Stomach (tissue), 9 donors: Measurements from ENCODE around the gene UBAC2. TPM values are rescaled to one million over a fixed set of nuclear protein-coding genes. Genes with fewer than 3 reads are reported as not detected.

Experiments
- DNase-seq, 2 donors: peaks; one replicate each; pipeline versions ENCODE4 v3.0.0 to v3.0.0-alpha.2; 2013 to 2019
- H3K27ac ChIP-seq, 5 donors: fragments of 200-600 bp in 4 of 5; sonication (generic) in 4 of 5; one replicate each; pipeline ENCODE4 v1.5.1; 2013 to 2019; ENCODE audit warnings: mild to moderate bottlenecking in 1 of 5, moderate library complexity in 1 of 5
- H3K27me3 ChIP-seq, 3 donors: fragments of 200-600 bp; sonication (generic); one replicate each; pipeline ENCODE4 v1.5.1; 2017 to 2019; ENCODE audit warnings: mixed run types in 1 of 3
- H3K36me3 ChIP-seq, 4 donors: fragments of 200-600 bp; sonication (generic); 1 replicate in 3 of 4; 2 replicates in 1 of 4; pipeline ENCODE4 v1.5.1; 2016 to 2019
- H3K4me1 ChIP-seq, 4 donors: fragments of 200-600 bp; sonication (generic); one replicate each; pipeline ENCODE4 v1.5.1; 2016 to 2019
- H3K4me3 ChIP-seq, 4 donors: fragments of 200-600 bp; sonication (generic) in 3 of 4; one replicate each; pipeline ENCODE4 v1.5.1; 2016 to 2019; ENCODE audit warnings: mild to moderate bottlenecking in 1 of 4
- H3K9me3 ChIP-seq, 4 donors: fragments of 200-600 bp; sonication (generic); one replicate each; pipeline ENCODE4 v1.5.1; 2016 to 2019
- EP300 ChIP-seq: sonication (generic); formaldehyde crosslinking; IDR thresholded peaks from one replicate; pipeline ENCODE4 v1.6.1; 2017; ENCODE audit warnings: antibody characterized with exemption
- POLR2A ChIP-seq, 4 donors: fragments of 450-650 bp; IDR thresholded peaks; one replicate each; pipeline ENCODE4 v1.6.1; 2016; ENCODE audit warnings: antibody characterized with exemption in 4 of 4, control low read depth in 2 of 4, mild to moderate bottlenecking in 1 of 4, moderate library complexity in 1 of 4
- POLR2AphosphoS5 ChIP-seq, 3 donors: sonication (generic); formaldehyde crosslinking; IDR thresholded peaks; one replicate each; pipeline ENCODE4 v1.6.1; 2016; ENCODE audit warnings: antibody characterized with exemption in 3 of 3
- WGBS, 5 donors: extraction: QIAGEN DNeasy Blood & Tissue Kit in 3 of 5; methylation state at CpG; one replicate each; pipeline versions ENCODE4 v1.1.5 to v1.1.7; 2013 to 2018; 5-methylcytosine and 5-hydroxymethylcytosine counted together
- intact Hi-C: fragments of 100-400 bp; cut with DNase I; formaldehyde crosslinking; loops from one replicate; pipeline ENCODE4 v1.15.1; 2023; ENCODE audit warnings: low total_unique reads
- polyA plus RNA-seq, 3 donors: library from polyadenylated mRNA; stranded (reverse); fragments of 200-250 nt; gene quantifications; one replicate each; pipeline ENCODE4 v1.2.3, GENCODE V29; 2013
- total RNA-seq, 5 donors: library from RNA; depleted of rRNA; stranded (reverse); fragments of >200 nt; gene quantifications; one replicate each; pipeline versions ENCODE4 v1.1.0 to v1.2.3, GENCODE V29; 2014 to 2016
- TF ChIP-seq, protein P1 (sequence below), 7 experiments: fragments of 450-650 bp in 4 of 7; fragments of 200-600 bp in 3 of 7; sonication (generic) in 3 of 7; IDR thresholded peaks; one replicate each; pipeline ENCODE4 v1.5.1; 2016 to 2019; ENCODE audit warnings: antibody characterized with exemption in 7 of 7, control low read depth in 2 of 7, mild to moderate bottlenecking in 1 of 7
- donor health status: healthy with polysubstance abuse.
- donor health status: Bipolar disorder and iron deficiency.
- donor health status: healthy.

Gene UBAC2
- total and polyA plus RNA-seq, 8 donors, result 18.1 to 68.8 (median 40.1) TPM

DNA sequence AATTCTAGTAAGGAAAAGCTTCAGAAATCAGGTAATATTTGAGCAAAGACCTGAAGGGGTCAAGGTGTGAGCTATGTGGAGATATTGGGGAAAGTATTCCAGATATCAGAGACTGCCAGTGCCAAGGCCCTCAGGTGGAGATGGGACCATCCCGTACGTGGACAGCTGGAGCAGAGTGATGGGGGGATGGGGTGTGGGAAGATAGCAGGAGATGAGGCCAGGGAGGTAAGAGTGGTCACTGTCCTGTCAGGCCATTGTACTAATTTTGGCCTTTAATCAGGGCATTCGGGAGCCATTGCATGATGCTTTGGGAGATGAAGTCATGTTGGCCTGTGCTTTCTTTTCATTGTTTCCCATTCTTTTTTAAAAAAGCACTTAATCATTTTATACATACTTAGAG lies 70.6 kb downstream of the UBAC2 start:
- H3K4me1 ChIP-seq, result peaks cover 0 to 12% (median 0%) of the 10 kb centered on the region in 4 donors
- WGBS, 5 donors, result 79 to 89% (median 87%) methylated on average over 3 of the region's 3 CpGs
- peaks cover 0 to 13% (median 9%) of the 10 kb centered on the region in 4 donors for H3K36me3 ChIP-seq
- DNase-seq, result no peak
- intact Hi-C loops, result no loop called here
- peaks cover 0 to 8% (median 0%) of the 10 kb centered on the region in 4 donors for H3K9me3 ChIP-seq
- TF ChIP-seq, protein P1, sequence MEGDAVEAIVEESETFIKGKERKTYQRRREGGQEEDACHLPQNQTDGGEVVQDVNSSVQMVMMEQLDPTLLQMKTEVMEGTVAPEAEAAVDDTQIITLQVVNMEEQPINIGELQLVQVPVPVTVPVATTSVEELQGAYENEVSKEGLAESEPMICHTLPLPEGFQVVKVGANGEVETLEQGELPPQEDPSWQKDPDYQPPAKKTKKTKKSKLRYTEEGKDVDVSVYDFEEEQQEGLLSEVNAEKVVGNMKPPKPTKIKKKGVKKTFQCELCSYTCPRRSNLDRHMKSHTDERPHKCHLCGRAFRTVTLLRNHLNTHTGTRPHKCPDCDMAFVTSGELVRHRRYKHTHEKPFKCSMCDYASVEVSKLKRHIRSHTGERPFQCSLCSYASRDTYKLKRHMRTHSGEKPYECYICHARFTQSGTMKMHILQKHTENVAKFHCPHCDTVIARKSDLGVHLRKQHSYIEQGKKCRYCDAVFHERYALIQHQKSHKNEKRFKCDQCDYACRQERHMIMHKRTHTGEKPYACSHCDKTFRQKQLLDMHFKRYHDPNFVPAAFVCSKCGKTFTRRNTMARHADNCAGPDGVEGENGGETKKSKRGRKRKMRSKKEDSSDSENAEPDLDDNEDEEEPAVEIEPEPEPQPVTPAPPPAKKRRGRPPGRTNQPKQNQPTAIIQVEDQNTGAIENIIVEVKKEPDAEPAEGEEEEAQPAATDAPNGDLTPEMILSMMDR (IDR thresholded peaks at IDR 0.05), result no peak
- no peak for TF ChIP-seq EP300
- TF ChIP-seq POLR2A (IDR thresholded peaks at IDR 0.05), result no peak
- TF ChIP-seq POLR2AphosphoS5 (IDR thresholded peaks at IDR 0.05), result no peak
- peak overlapping the region in 3 of 5 donors; percentile 1 to 56 (median 30) for H3K27ac ChIP-seq
- H3K4me3 ChIP-seq, result no peak overlapping the region
- H3K27me3 ChIP-seq, result no peaks in the 10 kb centered on the region

DNA sequence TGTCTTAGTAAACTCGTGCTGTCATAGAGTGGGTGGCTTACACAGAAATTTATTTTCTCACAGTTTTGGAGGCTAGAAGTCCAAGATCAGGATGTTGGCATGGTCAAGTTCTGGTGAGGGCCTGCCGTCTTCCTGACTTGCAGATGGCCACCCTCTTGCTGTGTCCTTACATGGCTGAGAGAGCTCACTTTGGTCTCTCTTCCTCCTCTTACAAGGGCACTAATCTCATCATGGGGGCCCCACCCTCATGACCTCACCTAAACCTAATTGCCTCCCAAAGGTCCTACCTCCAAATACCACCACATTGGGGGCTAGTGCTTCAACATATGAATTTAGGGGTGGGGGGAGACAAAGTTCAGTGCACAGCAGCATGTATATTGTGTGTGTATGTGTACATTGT lies 71.8 kb downstream of the UBAC2 start:
- Histone ChIP-seq H3K4me3 (no peak overlapping the region), H3K9me3 (peaks cover 0 to 8% (median 0%) of the 10 kb centered on the region in 4 donors), H3K27ac (peak overlapping the region in 1 of 5 donors; percentile 30), H3K4me1 (peaks cover 0 to 12% (median 0%) of the 10 kb centered on the region in 4 donors), H3K36me3 (peaks cover 0 to 19% (median 11%) of the 10 kb centered on the region in 4 donors), H3K27me3 (no peaks in the 10 kb centered on the region)
- TF ChIP-seq, protein P1 (IDR thresholded peaks at IDR 0.05), result no peak
- no peak for TF ChIP-seq POLR2AphosphoS5 (IDR thresholded peaks at IDR 0.05)
- no peak for TF ChIP-seq EP300
- TF ChIP-seq POLR2A (IDR thresholded peaks at IDR 0.05), result no peak
- intact Hi-C loops, result no loop called here
- 95 to 100% (median 98%) methylated on average over 2 of the region's 2 CpGs for WGBS, 5 donors
- DNase-seq, result no peak

GRCh38 chr13:99273128-99273527 lies 72.5 kb downstream of the UBAC2 start:
- Histone ChIP-seq H3K27ac (no peak overlapping the region), H3K36me3 (peaks cover 0 to 16% (median 4%) of the 10 kb centered on the region in 4 donors), H3K27me3 (no peaks in the 10 kb centered on the region), H3K4me3 (no peak overlapping the region), H3K4me1 (peaks cover 0 to 12% (median 0%) of the 10 kb centered on the region in 4 donors), H3K9me3 (peaks cover 0 to 8% (median 0%) of the 10 kb centered on the region in 4 donors)
- 86 to 93% (median 91%) methylated on average over 2 of the region's 2 CpGs for WGBS, 5 donors
- no peak for DNase-seq
- TF ChIP-seq, protein P1 (IDR thresholded peaks at IDR 0.05), result no peak
- TF ChIP-seq POLR2A (IDR thresholded peaks at IDR 0.05) (no peak), EP300 (no peak), POLR2AphosphoS5 (IDR thresholded peaks at IDR 0.05) (no peak)
- intact Hi-C loops, result no loop called here

DNA sequence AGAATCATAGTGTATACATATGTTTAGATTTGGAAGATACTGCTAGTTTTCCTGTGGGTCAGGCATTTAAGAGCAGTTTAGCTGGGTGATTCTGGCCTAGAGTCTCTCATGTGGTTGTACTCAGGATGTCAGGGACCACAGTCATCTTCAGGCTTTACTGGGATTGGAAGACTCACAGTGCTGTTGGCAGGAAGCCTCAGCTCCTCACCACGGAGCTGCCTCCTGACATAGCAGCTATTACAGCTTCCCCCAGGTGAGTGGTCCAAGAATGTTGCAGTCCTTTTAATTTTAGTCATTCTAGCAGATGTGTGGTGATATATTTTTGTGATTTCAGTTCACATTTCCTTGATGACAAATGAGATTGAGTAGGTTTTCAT lies 74.4 kb downstream of the UBAC2 start:
- peaks cover 0 to 16% (median 8%) of the 10 kb centered on the region in 4 donors for H3K36me3 ChIP-seq
- no peak for DNase-seq
- no peak overlapping the region for H3K4me3 ChIP-seq
- 39 to 67% (median 55%) methylated on average over 1 of the region's 1 CpG for WGBS, 5 donors
- no peak overlapping the region for H3K27ac ChIP-seq
- intact Hi-C loops, result no loop called here
- no peak for TF ChIP-seq EP300
- TF ChIP-seq, protein P1 (IDR thresholded peaks at IDR 0.05), result no peak
- TF ChIP-seq POLR2AphosphoS5 (IDR thresholded peaks at IDR 0.05), result no peak
- no peak for TF ChIP-seq POLR2A (IDR thresholded peaks at IDR 0.05)
- H3K9me3 ChIP-seq, result peaks cover 0 to 8% (median 0%) of the 10 kb centered on the region in 4 donors
- no peaks in the 10 kb centered on the region for H3K27me3 ChIP-seq
- H3K4me1 ChIP-seq, result peaks cover 0 to 24% (median 0%) of the 10 kb centered on the region in 4 donors
